Umbilical cord (tissue), 2 donors: ENCODE measurements around the gene SH3GL1. TPM values are rescaled to one million over a fixed set of nuclear protein-coding genes. Genes with fewer than 3 reads are reported as not detected.

ENCODE experiments used
- DNase-seq: peaks from one replicate; pipeline ENCODE4 v3.0.0-alpha.2; 2015; ENCODE audit warnings: low spot score
- total RNA-seq: library from RNA; depleted of rRNA; stranded (reverse); fragments of >200 nt; gene quantifications from one replicate; pipeline ENCODE4 v1.2.3, GENCODE V29; 2014; ENCODE audit warnings: low replicate concordance; ENCODE audit not compliant: insufficient read depth

The SH3GL1 gene
- total RNA-seq, 1 donor from 2014 or later = 21.9 TPM

DNA sequence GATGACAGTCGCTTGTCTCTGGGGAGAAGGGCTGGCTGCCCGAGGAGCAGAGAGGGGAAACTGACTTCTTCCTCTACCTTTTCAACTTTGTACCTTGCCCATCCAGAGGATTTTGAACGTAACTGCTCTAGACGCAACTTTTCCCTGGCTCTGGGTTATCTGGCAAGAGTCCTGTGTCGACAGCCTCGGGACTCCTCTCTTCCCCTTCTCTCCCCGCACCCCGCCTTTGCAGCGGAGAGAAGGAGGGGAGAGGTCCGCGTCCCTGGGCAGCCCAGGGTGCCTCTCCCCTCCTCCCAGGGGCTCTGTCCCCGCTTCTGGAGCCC, 574 bp downstream of the SH3GL1 start:
- DNase-seq = peak; percentile 63

DNA sequence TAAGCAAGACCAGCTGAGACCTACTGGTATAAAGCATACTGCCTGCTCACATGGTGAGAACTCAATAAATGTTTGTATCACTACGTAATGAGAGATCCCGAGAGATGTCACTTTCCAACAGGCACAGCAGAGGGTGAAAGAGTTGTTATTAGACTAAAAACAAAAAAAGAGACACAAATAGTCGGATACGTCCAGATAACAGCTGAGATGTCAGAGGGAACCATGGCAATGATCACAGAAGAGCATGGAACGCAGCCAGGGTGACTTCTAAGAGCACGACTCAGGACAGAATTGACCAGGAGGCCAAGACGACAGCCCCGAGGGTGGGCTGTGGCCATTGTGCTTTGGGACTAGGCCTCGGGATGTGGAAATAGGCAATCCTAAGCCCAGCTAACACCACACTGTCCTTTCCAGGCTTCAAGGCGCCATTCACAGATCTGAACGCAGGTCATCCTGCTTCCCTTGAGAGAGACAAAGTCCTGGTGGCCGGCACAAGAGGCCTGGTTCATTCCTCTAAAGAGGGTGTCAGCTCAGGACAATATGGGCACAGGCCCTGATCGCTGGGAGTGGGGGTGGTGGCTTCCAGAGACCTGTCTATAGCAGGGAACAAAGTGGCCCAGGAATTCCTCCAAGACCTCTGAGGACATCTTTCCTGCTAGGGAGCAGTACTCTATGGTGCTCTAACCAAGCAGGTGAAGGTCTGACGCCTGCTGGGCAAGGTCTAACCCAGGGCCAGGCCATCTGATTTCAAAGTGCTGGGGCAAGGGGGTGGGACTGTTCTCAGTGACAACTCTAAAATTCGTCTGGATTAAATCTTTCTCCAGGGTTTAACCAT, 3.2 kb downstream of the SH3GL1 start:
- DNase-seq = no peak

DNA sequence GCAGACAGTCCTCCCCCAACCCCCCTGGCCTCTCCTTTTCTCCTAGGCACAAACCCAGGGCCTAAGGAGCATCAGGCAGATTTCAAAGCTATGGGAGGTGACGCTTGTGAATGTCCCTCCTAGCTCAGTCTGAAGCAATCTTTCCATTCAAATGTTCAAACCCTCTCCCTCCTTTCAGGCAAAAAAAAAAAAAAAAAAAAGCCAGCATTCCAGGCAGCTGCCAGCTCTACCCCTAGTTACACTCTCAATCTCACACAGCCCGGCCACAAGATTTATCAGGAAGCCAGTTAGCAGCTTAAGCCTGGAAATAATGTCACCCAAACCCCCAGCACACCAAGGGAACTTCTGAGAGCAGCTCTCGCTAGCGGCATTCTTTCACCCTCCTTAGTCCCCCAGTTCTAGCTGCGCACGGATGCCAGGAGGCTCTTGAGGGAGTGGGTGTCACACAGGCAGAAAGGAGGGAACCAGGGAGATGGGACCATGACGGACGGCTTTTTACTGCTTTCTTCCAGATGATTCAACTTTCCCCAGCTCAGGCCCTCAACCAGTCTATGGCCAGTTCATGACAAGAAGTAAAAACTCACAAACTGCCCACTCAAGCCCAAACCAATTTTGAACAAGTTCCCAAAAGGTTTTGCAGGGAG, 6.3 kb downstream of the SH3GL1 start:
- DNase-seq = peak; percentile 81

DNA sequence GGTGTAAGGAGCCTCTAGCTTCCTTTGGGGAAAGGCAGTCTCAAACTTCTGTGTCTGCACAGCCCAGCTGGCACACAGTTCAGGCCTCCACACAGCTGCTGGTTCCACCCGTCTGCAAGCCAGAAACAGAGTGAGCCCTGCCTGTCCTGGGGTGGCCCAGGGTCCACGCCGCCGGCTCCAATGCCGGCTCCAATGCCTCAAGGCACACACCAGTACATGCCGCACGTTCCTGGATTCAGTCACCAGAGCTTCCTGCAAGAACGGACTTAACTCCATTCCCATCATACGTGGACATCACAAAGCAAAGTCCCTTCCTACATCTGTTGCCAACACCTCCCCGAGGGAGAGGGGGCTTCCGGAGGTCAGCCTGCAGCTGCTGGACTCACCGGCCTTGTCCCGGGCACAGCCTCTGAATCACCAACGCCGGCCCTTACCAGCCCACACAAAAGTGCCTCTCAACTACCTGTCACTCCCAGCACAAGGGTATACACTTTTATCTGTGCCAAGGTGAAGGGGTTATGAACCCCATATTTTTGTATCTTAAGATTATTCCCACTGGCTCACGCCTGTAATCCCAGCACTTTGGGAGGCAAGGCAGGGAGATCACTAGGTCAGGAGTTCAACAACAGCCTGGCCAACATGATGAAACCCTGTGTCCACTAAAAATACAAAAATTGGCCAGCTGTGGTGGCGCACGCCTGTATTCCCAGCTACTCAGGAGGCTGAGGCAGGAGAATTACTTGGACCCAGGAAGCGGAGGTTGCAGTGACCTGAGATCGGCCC, 8.5 kb downstream of the SH3GL1 start:
- DNase-seq = no peak

DNA sequence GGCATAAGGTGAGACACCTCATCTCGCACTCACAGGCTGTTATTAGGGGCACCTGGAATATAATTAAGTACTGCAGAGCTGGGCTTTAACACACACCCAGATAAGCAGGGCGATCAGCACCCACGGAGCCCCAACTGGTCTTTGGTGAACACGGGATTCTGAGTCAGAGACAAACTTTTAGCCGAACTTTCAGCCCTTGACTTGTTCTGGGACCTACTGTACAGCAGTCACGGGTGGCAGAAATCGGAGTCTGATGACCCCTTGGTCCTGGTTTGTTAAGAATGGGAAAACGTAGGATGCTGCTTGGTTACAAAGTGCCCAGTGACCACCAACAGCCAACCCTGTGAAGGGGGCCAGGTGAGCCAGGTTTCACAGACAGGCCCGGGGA, 9.0 kb downstream of the SH3GL1 start:
- no peak for DNase-seq

DNA sequence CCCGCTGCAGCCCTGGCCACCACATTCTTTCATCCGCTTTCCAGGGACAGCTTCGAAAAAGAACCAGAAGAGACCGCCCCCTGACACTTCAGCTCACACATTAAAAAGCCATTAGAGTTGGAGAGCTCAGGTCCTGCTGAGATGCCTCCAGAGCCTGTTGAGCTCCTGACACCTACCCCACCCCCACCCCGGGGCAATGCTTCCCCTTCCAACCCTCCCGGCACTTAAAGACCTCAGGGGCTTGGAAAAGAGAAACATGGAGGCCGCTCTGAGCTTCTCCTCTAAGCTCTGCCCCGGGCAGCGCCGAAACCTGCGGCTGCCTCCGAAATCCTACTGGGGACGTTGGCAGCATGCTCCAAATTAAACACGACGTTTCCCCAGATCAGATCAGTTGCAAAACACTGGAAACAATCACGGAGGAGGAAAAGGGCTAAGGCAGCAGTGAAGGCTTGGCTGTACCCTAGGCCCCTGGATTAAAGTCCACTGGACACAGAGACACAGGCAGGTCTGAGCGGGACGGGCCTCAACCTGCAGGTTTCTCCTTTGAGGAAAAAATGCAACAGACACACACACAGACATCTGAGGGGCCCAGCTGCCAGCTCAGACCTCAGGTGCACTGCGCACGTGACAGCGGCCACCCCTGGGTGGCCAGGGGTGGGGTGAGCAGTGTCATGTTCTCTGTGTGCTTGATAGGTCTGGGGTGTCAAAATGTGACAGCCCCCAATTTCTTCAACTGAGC, 9.6 kb downstream of the SH3GL1 start:
- peak; percentile 54 for DNase-seq

DNA sequence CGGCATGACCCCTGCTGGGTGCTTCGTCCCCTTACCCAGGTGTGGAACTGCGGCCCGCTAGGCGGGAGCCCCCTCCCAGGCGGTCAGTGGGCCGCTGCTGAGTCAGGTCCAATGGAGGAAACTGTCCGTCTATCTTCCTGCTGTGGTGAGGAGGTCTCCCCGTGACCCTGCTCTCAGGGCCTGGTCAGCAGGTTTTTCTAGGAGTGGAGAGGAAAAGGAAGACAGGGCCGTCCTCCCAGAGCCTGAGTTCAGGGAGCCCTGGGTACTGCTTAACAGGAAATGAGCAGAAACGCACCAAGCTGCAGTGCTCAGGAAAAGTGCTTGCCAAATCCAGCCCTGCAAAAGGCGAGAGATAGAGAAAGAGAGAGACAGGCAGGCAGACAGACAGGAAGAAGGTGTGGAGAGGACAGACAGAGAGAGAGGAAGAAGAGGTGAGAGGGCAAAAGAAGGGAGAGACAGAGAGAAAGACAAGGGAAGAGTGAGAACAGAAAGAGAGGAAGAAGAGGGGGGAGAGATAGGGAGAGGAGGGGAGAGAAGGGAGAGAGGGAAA, 10.3 kb downstream of the SH3GL1 start:
- peak; percentile 76 for DNase-seq

DNA sequence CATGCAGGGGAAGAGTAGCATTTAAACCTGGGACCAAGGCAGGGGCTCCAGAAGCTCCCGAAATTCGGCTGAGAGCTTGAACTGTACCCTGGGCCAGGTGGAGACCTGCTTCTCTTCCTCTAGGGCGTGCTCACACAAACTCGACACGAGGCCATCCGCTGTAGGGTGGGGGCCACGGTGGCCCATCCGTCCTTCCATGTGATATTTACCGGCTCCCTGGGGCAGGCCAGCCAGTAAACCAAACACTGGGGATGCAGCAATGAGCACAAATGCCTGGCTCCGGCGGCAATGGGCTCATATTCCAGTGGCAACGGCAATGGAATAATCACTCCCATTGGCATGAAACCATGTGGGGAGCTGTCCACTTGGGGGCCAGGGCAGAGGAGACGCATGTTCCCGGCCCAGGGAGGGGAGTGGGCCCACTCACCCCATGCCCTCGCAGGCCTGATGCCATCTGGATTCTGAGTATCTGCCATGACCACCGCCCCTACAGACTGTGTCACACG, 10.8 kb downstream of the SH3GL1 start:
- DNase-seq = no peak

DNA sequence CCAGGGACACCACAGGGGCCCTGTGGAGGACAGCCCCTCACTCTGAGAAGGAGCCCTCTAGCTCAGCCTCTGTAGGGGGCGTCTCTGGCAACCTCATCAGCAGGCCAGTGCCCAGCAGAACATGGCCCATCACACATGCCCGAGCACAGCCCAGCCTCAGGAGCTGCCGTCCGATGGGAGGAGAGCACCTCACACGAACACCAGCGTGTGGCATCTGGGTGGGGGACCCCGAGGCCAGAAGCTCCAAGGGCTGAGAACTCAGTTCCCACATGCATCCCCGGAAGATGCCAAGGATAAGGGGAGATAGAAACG, 11.3 kb downstream of the SH3GL1 start:
- no peak for DNase-seq

DNA sequence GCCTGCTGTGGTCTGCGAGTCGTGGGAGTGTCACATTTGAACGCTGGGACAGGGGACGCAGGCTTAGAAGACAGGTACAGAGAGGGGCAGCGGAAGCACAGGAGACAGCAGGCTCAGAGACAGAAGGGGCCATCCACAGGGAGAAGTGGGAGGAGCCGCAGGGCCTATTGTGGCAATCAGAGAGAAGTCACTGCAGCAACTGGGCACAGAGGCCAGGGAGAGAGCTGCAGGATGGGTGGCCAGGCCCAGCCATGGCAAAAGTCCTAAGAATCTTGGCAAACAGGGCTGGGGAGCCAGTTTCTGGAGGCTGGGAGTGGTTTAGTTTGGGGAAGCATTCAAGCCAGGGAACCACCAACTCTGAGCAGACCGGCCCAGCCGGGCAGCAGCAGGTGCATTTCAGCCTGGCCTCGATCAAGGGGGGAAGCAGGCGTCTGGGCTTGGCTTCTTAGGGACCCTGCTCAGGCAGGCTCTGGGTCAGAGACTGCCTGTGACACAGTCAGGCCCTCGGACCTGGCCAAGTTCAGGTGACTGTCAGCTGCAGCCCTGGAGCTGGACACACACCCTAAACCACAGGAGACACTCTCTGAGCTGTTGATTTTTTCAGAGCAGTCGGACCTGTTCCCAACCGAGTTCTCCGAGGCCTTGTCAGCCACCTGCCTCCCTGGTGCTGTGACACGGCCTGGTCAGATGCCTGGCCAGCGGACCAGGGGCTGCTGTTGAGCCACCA, 11.8 kb downstream of the SH3GL1 start:
- DNase-seq = no peak

DNA sequence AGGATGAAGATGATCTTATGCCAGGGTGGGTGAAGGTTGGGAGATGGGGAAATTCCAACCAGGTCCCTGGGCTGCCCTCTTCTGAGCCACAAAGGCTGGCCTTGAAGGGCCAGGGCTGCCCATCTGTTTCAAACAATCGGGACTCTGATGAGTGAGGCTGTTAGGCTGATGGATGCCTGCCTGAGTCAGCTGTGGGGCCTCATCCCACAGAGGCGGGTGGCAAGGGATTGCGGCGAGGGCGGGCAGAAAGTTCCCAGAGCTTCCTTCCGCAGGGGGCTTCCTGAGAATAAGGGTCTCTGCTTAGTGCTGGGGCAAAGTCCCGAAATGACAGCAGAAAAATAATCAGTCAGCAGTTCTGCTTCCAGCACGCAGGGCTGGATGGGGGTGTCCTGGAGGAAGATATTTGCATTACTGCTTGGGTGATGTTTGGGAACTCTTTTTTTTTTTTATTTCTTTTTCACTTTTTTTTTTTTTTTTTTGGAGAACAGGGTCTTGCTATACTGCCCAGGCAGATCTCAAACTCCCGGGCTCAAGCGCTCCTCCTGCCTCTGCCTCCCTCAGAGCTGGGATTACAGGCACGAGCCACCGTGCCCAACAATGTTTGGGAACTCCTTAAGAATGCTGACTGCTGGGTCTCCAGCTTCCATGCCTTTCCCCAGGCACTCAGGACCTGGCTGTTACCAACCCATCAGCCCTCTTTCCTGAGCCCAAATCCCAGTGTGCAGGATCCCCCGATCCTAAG, 14.1 kb downstream of the SH3GL1 start:
- DNase-seq = no peak

DNA sequence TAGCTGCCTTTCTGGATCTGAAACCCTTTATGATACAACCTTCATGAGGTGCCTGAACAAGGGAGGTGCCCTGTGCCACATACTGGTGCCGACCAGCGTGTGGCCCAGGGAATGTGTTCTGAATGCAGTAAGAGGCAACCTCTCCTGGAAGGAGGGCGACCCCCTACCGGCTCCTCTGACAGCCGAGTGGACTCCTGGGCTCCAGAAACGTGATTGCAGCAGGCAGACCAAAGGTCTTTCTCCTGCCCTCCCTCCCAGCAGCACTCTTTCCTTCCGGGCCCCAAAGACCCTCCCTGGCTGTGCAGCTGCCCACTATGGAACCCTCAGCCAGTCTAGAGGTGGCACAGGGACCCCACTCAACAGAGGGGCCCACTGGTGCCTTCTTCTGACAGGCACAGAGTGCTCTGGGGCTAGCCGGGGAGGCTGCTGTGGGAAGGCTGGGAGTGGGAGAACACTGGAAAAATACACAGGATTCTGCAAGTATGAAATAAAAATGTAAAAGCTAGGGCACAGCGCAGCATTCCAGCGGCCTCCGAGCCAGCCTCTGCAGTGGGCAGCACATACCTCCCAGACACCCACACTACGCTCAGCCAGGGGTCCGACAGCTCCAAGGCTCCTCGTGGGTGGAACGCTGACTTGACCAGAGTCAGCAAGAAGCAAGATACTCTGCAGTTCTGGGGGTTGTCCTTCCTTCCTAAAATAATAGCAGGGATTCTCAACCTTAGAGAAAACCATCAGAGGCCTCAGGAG, 14.9 kb downstream of the SH3GL1 start:
- DNase-seq = no peak

DNA sequence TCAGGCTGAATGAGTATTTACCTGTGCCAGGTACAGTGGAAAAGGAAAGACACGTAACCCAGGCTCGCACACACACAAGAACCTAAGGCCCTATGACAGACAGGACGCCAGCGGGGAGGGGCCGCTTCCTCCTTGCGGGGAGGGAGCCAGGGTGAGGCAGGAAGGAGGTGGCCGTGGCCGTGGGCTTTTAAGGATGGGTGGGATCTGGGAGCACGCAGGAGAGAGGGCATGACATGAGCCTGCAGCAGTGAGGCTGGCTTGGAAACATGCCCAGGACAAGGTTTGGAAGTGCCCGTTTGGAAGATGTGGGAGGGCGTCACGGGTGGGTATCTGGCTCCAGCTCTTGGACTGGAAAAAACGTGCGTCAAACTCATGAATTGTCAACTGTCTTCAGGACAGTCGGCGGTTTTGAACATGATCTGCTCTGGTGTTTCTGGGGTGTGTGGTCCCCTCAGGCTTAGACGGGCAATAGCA, 20.1 kb downstream of the SH3GL1 start:
- no peak for DNase-seq

DNA sequence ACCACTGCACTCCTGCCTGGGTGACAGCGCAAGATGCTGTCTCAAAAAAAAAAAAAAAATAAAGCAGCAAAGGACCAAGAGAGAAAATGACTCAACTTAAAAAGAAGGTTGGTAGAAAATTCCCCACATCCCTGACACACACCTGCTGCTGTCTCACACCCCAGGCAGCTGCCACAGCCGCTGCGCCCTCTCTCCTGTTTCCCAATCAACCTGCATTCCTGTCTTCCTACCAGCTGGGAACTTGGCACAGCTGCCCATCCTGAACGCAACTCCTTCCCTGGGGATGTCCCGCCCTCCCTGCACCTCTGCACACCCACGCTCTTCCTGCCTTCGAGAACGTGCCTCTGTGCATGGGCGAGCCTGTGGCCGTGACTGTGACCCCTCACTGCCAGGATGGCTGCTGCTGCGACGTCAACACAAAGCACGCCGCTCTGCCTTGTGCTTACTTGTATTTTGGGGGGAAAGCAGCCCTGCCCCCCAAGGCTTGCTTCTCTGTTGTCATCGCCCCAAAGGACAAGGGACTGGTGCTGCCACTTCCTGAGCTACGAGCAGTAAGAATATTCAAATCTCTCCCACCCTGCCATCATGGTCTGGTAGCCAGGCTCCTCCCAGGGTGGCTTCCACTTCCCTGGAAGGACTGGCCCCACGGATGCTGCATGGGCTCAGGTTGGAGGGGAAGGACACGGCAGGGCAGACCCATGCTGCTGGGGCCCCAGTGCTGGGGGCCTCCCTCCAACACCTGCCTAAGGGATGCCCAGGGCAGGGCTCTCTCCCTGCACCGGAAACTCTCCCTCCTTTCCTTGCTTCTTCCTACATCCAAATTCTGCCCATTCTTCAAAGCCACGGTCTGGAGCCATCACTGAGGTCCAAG, 20.7 kb downstream of the SH3GL1 start:
- DNase-seq = no peak

DNA sequence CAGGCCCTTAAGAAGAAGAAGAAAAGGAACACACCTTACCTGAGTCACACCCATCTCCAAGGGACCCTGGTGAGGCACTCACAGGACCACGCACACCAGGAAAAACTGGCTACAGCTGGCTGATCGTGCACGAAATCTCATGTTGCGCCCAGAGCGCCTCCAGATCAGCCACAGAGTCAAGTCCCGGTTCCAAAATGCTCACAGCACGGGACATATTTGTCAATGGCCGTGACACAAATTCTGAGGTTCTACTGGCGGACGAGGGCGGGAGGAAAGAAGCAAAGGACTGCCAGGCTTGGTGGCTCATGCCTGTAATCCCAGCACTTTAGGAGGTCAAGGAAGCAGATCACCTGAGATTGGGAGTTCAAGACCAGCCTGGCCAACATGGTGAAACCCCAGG, 21.5 kb downstream of the SH3GL1 start:
- no peak for DNase-seq

DNA sequence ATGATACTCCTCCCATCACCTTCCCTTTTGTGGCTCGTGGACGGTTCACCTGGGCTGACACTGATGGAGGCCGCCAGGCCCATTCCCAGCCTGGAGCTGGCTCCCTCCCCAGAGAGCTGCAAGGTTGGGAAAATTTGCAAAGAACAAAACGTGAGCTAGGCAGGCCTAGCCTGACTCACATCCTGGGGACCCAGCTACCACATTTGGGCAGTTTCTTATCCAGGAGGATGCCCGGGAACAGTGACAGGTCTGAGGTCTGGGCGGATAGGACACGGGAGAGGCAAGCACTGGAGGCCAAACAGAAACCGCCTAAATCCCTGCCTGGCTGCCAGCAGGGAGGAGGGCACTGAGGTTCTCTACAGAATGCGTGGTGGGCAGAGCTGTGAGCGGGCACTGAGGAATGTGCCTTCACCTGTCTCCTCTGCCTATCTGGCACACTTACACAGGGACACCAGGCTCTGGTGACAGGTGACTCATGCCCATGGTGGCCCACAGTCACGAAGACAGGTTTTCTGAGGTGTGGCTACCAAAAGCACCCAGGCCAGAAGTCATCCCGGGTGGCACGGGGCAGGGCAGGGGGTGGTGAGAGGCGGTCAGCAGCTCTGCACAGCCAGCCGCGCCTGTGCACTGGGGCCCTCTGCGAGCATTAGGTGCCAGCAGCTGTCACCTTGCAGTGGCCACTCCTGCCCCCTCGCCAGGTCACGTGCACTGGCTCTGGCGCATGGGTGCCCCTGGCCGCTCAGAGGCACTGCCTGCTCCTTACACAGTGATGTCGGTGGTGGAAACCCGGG, 23.2 kb downstream of the SH3GL1 start:
- DNase-seq = no peak

DNA sequence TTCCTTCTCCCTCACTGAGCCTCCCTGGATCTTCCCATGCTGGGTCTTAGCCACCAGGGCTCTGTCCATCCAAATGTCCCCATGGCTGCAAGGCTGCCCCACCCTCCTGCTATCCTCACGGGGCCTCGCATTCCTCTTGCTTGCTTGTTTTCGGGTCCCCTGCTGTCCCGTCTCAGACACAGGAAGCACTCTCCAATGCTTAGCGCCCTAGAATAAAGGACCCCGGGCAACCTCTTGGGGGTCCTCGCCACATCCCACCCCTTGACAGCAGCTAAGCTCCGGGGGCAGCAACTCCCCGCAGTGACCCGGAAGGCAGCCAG, 23.7 kb downstream of the SH3GL1 start:
- no peak for DNase-seq
